Glomerular endothelial cell (primary cell): ENCODE data around the gene WNK4. TPM values are rescaled to one million over a fixed set of nuclear protein-coding genes. Genes with fewer than 3 reads are reported as not detected.
"Not testable (repeated sequence)": the region's sequence is repeated elsewhere in the genome, so short reads cannot be mapped to it uniquely, and the experiment has no call there.

ENCODE experiments used
- DNase-seq: peaks from one replicate; pipeline ENCODE4 v3.0.0-alpha.2; 2011; ENCODE audit warnings: low read depth, low spot score; ENCODE audit errors: extremely low read depth
- total RNA-seq: library from RNA; depleted of rRNA; stranded (reverse); fragments of >200 nt; gene quantifications from 2 replicates; pipeline ENCODE4 v1.2.3, GENCODE V29; 2015

Gene WNK4
- total RNA-seq, 1 donor from 2014 or later, result 10.4 TPM

DNA sequence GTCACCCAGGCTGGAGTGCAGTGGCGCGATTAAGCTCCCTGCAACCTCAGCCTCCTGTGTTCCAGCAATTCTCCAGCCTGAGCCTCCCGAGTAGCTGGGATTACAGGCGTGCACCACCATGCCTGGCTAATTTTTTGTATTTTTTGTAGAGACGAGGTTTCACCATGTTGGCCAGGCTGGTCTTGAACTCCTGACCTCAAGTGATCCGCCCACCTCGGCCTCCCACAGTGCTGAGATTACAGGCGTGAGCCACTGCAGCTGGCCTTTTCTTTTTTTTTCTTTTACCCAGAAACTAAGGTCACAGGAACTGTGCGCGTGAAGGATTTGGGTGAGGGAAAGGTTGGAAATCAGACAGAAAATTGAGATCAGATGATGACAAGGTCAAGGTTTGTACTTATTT lies 10.4 kb upstream of the WNK4 start:
- not testable (repeated sequence) for DNase-seq

DNA sequence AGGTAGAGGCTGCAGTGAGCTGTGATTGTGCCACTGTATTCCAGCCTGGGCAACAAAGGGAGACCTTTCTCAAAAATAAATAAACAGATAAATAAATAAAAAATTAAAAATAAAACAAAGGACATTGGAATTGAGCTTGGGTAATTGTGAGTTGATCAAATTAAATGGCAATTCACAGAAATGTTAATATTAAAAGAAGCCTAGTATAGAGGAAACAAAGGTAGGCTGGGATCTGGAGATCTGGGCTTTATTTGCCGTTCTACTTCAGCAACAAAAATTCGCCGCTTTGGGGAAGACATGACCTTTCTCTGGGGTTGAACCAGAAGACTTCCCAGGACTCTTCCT lies 7.5 kb upstream of the WNK4 start:
- no peak for DNase-seq

GRCh38 chr17:42773290-42774035 lies 6.9 kb upstream of the WNK4 start, which contains the start of gene VPS25:
VPS25 (plus strand) TSS chr17:42773449; CDS start chr17:42773476, 27 bp downstream.
- no peak for DNase-seq

- DNase-seq, result no peak
Observed at GRCh38 chr17:42774066-42774745, 6.2 kb upstream of the WNK4 start.

GRCh38 chr17:42775534-42776098 lies 4.8 kb upstream of the WNK4 start:
- DNase-seq, result no peak

DNA sequence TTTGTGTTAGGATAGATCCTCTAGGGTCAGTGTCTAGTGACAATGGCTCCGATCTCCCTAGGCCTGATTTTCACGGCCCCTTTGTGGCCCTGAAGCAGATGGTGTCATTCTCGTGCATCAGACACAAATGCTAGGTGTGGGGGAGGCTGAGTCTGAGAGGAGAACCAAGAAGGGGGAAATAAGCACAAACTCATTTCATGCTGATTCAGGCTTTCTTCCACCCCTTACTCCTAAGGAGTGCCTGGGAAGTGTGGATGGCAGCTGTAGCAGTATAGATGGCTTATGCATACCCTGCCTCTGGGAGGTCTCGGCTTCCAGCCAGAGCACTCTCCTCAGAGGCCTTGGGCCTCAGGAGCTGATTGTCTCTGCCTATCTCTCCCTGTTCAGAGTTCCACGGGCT lies 1.8 kb upstream of the WNK4 start:
- DNase-seq, result no peak

DNA sequence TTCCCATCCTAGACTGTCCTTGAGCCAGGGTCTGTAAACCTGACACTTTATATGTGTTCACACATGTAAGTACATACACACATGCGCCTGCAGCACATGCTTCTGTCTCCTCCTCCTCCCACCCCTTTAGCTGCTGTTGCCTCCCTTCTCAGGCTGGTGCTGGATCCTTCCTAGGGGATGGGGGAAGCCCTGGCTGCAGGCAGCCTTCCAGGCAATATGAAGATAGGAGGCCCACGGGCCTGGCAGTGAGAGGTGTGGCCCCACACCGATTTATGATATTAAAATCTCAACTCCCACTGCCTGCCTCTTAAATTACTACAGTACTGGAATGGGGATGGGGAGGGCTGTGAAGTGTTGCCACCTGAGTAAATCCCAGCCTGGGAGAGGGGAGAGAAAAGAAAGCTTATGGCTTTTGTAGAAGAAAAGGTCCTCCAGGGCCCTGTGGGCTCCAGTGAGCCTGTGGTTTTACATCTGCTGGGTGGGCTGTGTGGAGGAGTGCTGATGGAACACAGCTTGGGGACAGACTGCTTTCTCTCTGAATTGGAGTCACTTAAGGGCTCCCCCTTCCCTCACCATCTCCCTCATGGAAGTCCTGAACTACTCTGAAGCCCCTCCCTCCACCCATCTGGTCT lies 990 bp upstream of the WNK4 start:
- DNase-seq, result no peak

GRCh38 chr17:42780851-42781638 lies 635 bp downstream of the WNK4 start:
- DNase-seq, result no peak

- no peak for DNase-seq
Observed at GRCh38 chr17:42781639-42782165, 1.3 kb downstream of the WNK4 start.

DNA sequence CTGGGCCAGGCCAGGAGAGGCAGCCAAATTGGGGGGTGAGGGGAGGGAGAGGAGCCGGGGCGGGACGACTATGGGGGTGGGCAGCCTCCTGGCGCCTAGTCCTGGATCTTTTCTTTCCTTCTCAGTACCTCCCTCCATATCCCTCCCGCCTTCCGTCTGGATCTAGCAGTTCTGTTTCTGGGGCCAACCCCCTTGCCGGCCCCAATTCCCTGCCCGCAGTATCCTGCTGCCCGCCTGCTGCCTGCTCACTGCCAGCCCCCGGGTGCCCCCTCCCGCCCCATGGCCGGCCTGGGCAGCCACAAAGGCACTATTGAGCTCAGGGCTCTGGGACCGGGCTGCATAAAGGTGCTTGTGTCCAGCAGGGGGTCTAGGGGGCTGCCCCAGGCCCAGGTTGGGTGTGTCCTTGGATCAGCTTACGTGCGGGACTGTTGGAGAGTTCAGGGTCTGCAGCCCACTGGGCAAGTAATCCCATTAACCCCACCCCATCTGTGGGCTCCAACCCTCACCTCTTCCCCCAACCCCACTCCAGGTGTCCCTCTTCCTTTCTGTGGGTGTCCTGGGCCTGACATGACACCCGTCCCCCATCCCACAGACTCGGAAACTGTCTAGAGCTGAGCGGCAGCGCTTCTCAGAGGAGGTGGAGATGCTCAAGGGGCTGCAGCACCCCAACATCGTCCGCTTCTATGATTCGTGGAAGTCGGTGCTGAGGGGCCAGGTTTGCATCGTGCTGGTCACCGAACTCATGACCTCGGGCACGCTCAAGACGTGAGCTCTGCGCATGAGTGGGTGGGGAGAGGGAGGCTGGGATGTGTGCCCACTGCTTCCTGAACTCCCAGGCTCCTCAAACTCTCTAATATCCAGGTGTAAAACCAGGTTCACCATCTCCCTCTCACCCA lies 2.0 kb downstream of the WNK4 start:
- no peak for DNase-seq

DNA sequence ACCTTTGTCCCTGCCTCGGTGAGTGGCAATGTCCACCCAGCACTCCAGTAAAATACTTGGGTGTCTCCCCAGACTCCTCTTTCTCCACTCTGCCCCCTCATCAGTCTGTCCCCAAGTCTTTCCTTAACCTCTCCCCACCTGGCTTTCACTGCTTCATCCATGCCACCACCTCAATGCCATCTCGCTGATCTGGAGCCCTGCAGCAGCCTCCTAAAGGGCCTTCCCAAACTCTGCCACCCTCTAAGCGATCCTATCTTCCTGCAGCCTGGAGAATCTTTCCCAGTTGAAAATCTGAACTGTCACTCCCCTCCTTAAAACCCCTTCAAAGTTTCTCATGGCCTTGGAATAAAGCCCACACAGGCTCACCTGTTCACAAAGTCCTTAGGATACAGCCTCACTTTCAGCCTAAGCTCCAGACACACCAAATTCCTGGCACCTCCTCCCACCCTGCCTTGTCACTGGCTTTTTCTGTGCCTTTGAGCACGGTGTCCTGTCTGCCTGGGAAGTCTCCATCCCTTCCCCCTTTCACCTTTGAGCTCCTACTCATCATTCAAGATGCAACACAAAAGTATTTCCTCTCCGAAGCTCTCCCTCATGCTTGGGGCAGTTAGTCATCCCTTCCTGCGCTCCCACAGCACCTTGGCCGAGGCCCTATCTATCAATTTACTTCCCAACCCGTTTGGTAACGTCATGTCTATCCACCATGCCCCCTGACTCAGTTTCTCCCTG lies 2.8 kb downstream of the WNK4 start:
- no peak for DNase-seq

GRCh38 chr17:42783791-42784138 lies 3.4 kb downstream of the WNK4 start:
- DNase-seq, result no peak

GRCh38 chr17:42784409-42784808 lies 4.0 kb downstream of the WNK4 start:
- no peak for DNase-seq

GRCh38 chr17:42784811-42785592 lies 4.6 kb downstream of the WNK4 start:
- DNase-seq, result no peak

GRCh38 chr17:42787266-42787665 lies 6.9 kb downstream of the WNK4 start:
- no peak for DNase-seq

DNA sequence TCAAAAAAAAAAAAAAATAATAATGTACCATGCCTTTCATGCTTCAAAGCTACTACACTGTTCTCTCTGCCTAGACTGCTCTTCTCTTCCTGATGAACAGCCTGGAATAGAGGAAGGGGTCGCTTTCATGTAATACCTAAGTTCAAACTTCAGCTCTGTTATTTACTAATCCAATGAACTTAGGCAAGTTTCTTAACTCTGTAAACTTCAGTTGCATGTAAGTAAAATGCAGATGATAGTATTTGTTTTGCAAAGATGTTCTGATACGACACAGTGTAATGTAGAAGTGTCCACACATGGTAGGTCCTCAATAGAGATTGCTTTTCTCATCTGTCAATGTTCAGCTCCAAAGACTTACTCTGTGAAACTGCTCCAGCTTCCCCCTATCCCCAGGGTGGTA lies 11.5 kb downstream of the WNK4 start:
- DNase-seq, result no peak

- DNase-seq, result no peak
Observed at GRCh38 chr17:42792545-42792944, 12.1 kb downstream of the WNK4 start.

DNA sequence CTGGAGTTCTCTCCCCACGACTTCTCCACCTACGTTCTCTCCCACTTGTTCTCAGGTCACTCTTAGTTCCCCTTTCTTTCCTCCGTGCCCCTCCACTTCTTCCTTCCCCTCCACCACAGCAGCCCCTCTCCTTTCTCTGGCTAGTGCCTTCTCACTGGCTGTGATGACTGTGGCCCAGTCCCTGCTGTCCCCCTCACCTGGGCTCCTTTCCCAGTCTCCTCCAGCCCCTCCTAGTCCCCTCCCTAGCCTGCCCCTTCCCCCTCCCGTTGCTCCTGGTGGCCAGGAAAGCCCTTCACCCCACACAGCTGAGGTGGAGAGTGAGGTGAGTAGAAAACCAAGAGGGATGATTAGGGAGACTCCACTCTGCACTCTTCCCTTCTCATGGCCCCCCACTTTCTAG lies 14.7 kb downstream of the WNK4 start:
- DNase-seq, result no peak
